ENCODE results near the gene TAF5. TPM values are rescaled to one million over a fixed set of nuclear protein-coding genes. Genes with fewer than 3 reads are reported as not detected.

TAF5 gene
- total and polyA plus RNA-seq, 2 experiments from 2014 or later: 10.4 to 25.9 TPM

DNA sequence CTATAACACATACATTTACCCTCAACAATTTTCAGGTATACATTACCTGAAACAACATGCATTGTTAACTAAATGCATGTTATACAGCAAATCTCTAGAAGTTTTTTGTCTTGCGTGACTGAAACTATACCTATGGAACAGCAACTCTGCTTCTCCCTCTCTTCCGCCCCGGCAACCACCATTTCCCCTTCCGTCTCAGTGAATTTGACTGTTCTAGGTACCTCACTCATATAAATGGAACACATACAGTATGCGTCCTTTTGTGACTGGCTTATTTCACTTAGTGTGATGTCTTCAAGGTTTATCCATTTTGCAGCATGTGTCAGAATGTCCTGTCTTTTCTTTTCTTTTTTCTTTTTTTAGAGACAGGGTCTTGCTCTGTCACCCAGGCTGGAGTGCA is 61.9 kb downstream of the TAF5 start (continued):
- TF ChIP-seq, protein P1, sequence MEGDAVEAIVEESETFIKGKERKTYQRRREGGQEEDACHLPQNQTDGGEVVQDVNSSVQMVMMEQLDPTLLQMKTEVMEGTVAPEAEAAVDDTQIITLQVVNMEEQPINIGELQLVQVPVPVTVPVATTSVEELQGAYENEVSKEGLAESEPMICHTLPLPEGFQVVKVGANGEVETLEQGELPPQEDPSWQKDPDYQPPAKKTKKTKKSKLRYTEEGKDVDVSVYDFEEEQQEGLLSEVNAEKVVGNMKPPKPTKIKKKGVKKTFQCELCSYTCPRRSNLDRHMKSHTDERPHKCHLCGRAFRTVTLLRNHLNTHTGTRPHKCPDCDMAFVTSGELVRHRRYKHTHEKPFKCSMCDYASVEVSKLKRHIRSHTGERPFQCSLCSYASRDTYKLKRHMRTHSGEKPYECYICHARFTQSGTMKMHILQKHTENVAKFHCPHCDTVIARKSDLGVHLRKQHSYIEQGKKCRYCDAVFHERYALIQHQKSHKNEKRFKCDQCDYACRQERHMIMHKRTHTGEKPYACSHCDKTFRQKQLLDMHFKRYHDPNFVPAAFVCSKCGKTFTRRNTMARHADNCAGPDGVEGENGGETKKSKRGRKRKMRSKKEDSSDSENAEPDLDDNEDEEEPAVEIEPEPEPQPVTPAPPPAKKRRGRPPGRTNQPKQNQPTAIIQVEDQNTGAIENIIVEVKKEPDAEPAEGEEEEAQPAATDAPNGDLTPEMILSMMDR (conservative IDR thresholded peaks at IDR 0.05; ENCODE audit: low read depth in 2 of 2): no peak
- TF ChIP-seq, protein P2, sequence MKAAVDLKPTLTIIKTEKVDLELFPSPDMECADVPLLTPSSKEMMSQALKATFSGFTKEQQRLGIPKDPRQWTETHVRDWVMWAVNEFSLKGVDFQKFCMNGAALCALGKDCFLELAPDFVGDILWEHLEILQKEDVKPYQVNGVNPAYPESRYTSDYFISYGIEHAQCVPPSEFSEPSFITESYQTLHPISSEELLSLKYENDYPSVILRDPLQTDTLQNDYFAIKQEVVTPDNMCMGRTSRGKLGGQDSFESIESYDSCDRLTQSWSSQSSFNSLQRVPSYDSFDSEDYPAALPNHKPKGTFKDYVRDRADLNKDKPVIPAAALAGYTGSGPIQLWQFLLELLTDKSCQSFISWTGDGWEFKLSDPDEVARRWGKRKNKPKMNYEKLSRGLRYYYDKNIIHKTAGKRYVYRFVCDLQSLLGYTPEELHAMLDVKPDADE (IDR thresholded peaks at IDR 0.05): no peak
- no peak for TF ChIP-seq POLR2AphosphoS5 (IDR thresholded peaks at IDR 0.05; ENCODE audit: low read depth)
- TF ChIP-seq NANOG (IDR thresholded peaks at IDR 0.05; ENCODE audit: borderline replicate concordance): no peak
- TF ChIP-seq EZH2phosphoT487 (IDR thresholded peaks at IDR 0.05; ENCODE audit: unreplicated experiment): no peak

DNA sequence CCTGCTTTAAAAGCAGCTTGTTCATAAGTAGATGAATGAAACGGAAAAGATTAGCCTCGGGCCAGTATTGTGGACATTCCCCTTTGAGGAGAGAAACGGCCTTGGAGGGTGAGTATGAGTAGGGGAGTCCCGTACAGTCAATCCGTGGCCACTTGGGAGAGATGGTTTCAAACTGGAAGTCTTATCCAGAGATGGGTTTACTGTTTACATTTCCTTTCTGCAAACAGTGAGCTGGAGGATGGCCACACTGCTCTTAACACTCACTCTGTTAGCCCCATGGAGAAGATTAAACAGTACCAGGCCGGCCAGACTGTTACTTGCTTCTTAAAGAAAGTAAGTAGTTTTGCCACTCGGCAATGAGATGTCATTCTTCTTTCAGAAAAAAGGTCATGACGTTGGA is 64.1 kb downstream of the TAF5 start:
- no peak for ATAC-seq
- Histone ChIP-seq H3K4me1 (ENCODE audit: insufficient read depth) (no peaks in the 10 kb centered on the region), H3K9me2 (ENCODE audit: insufficient read depth) (no peaks in the 10 kb centered on the region), H3K36me3 (ENCODE audit: insufficient read depth) (peaks cover 78% of the 10 kb centered on the region), H2AFZ (no peak overlapping the region), H3K27me3 (ENCODE audit: insufficient read depth) (no peaks in the 10 kb centered on the region), H3K4me3 (no peak overlapping the region), H3K79me2 (replicated peaks; ENCODE audit: insufficient read depth) (no peaks in the 10 kb centered on the region), H3K4me2 (no peak overlapping the region), H3K27ac (ENCODE audit: low read depth) (no peak overlapping the region), H3F3A (replicated peaks; ENCODE audit: low read depth) (no peaks in the 10 kb centered on the region; the same call in 1 of the 2 replicates), H4K20me1 (replicated peaks; ENCODE audit: insufficient read depth) (peaks cover 25% of the 10 kb centered on the region)
- Mint-ChIP-seq H3K27me3 (ENCODE audit: insufficient read depth, low read depth, poor library complexity) (peaks cover 9% of the 10 kb centered on the region), H3K36me3 (ENCODE audit: low read depth) (peaks cover 91% of the 10 kb centered on the region), H3K4me1 (no peaks in the 10 kb centered on the region), H3K27ac (no peak overlapping the region), H3K4me3 (no peak overlapping the region), H3K9me3 (no peaks in the 10 kb centered on the region)
- TF ChIP-seq, protein P3, sequence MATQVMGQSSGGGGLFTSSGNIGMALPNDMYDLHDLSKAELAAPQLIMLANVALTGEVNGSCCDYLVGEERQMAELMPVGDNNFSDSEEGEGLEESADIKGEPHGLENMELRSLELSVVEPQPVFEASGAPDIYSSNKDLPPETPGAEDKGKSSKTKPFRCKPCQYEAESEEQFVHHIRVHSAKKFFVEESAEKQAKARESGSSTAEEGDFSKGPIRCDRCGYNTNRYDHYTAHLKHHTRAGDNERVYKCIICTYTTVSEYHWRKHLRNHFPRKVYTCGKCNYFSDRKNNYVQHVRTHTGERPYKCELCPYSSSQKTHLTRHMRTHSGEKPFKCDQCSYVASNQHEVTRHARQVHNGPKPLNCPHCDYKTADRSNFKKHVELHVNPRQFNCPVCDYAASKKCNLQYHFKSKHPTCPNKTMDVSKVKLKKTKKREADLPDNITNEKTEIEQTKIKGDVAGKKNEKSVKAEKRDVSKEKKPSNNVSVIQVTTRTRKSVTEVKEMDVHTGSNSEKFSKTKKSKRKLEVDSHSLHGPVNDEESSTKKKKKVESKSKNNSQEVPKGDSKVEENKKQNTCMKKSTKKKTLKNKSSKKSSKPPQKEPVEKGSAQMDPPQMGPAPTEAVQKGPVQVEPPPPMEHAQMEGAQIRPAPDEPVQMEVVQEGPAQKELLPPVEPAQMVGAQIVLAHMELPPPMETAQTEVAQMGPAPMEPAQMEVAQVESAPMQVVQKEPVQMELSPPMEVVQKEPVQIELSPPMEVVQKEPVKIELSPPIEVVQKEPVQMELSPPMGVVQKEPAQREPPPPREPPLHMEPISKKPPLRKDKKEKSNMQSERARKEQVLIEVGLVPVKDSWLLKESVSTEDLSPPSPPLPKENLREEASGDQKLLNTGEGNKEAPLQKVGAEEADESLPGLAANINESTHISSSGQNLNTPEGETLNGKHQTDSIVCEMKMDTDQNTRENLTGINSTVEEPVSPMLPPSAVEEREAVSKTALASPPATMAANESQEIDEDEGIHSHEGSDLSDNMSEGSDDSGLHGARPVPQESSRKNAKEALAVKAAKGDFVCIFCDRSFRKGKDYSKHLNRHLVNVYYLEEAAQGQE (IDR thresholded peaks at IDR 0.05; ENCODE audit: unreplicated experiment): no peak
- TF ChIP-seq, protein P2 (IDR thresholded peaks at IDR 0.05): no peak
- TF ChIP-seq, protein P1 (conservative IDR thresholded peaks at IDR 0.05; ENCODE audit: low read depth in 2 of 2): no peak
- TF ChIP-seq, protein P4, sequence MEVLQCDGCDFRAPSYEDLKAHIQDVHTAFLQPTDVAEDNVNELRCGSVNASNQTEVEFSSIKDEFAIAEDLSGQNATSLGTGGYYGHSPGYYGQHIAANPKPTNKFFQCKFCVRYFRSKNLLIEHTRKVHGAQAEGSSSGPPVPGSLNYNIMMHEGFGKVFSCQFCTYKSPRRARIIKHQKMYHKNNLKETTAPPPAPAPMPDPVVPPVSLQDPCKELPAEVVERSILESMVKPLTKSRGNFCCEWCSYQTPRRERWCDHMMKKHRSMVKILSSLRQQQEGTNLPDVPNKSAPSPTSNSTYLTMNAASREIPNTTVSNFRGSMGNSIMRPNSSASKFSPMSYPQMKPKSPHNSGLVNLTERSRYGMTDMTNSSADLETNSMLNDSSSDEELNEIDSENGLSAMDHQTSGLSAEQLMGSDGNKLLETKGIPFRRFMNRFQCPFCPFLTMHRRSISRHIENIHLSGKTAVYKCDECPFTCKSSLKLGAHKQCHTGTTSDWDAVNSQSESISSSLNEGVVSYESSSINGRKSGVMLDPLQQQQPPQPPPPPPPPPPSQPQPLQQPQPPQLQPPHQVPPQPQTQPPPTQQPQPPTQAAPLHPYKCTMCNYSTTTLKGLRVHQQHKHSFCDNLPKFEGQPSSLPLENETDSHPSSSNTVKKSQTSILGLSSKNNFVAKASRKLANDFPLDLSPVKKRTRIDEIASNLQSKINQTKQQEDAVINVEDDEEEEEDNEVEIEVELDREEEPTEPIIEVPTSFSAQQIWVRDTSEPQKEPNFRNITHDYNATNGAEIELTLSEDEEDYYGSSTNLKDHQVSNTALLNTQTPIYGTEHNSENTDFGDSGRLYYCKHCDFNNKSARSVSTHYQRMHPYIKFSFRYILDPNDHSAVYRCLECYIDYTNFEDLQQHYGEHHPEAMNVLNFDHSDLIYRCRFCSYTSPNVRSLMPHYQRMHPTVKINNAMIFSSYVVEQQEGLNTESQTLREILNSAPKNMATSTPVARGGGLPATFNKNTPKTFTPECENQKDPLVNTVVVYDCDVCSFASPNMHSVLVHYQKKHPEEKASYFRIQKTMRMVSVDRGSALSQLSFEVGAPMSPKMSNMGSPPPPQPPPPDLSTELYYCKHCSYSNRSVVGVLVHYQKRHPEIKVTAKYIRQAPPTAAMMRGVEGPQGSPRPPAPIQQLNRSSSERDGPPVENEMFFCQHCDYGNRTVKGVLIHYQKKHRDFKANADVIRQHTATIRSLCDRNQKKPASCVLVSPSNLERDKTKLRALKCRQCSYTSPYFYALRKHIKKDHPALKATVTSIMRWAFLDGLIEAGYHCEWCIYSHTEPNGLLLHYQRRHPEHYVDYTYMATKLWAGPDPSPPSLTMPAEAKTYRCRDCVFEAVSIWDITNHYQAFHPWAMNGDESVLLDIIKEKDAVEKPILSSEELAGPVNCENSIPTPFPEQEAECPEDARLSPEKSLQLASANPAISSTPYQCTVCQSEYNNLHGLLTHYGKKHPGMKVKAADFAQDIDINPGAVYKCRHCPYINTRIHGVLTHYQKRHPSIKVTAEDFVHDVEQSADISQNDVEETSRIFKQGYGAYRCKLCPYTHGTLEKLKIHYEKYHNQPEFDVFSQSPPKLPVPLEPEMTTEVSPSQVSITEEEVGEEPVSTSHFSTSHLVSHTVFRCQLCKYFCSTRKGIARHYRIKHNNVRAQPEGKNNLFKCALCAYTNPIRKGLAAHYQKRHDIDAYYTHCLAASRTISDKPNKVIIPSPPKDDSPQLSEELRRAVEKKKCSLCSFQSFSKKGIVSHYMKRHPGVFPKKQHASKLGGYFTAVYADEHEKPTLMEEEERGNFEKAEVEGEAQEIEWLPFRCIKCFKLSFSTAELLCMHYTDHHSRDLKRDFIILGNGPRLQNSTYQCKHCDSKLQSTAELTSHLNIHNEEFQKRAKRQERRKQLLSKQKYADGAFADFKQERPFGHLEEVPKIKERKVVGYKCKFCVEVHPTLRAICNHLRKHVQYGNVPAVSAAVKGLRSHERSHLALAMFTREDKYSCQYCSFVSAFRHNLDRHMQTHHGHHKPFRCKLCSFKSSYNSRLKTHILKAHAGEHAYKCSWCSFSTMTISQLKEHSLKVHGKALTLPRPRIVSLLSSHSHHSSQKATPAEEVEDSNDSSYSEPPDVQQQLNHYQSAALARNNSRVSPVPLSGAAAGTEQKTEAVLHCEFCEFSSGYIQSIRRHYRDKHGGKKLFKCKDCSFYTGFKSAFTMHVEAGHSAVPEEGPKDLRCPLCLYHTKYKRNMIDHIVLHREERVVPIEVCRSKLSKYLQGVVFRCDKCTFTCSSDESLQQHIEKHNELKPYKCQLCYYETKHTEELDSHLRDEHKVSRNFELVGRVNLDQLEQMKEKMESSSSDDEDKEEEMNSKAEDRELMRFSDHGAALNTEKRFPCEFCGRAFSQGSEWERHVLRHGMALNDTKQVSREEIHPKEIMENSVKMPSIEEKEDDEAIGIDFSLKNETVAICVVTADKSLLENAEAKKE (CRISPR knock-in tag; IDR thresholded peaks at IDR 0.05): no peak
- TF ChIP-seq POLR2AphosphoS5 (IDR thresholded peaks at IDR 0.05; ENCODE audit: low read depth) (no peak), EZH2 (IDR thresholded peaks at IDR 0.05; ENCODE audit: low read depth, unreplicated experiment) (no peak)
- no peak for DNase-seq (ENCODE audit: low spot score)
